ENCODE data around the gene MUC20.
"Not testable (repeated sequence)": the region's sequence is repeated elsewhere in the genome, so short reads cannot be mapped to it uniquely, and the experiment has no call there.

MUC20 gene

GRCh38 chr3:195729476-195730251, 8.9 kb downstream of the MUC20 start:
- no peak for DNase-seq (ENCODE audit: low read depth)

GRCh38 chr3:195731356-195731905, 10.7 kb downstream of the MUC20 start:
- no peak for DNase-seq (ENCODE audit: low read depth)

GRCh38 chr3:195732940-195733339, 12.2 kb downstream of the MUC20 start:
- no peak for DNase-seq (ENCODE audit: low read depth)

- DNase-seq (ENCODE audit: low read depth), result no peak
Observed at GRCh38 chr3:195735036-195735695, 14.4 kb downstream of the MUC20 start.

GRCh38 chr3:195736866-195737490, 16.2 kb downstream of the MUC20 start:
- DNase-seq (ENCODE audit: low read depth), result no peak

- DNase-seq (ENCODE audit: low read depth), result not testable (repeated sequence)
Observed at GRCh38 chr3:195737782-195738181, 17.0 kb downstream of the MUC20 start.

- DNase-seq (ENCODE audit: low read depth), result no peak
Observed at GRCh38 chr3:195738274-195739044, 17.7 kb downstream of the MUC20 start.

- no peak for DNase-seq (ENCODE audit: low read depth)
Observed at GRCh38 chr3:195739561-195740111, 18.9 kb downstream of the MUC20 start.

GRCh38 chr3:195744437-195744836, 23.7 kb downstream of the MUC20 start:
- DNase-seq (ENCODE audit: low read depth), result no peak

GRCh38 chr3:195746346-195746745, 25.6 kb downstream of the MUC20 start:
- no peak for DNase-seq (ENCODE audit: low read depth)

- no peak for DNase-seq (ENCODE audit: low read depth)
Observed at GRCh38 chr3:195746751-195747150, 26.0 kb downstream of the MUC20 start.

- no peak for DNase-seq (ENCODE audit: low read depth)
Observed at GRCh38 chr3:195748661-195749060, 27.9 kb downstream of the MUC20 start.

- DNase-seq (ENCODE audit: low read depth), result not testable (repeated sequence)
Observed at GRCh38 chr3:195749101-195749500, 28.3 kb downstream of the MUC20 start.

- no peak for DNase-seq (ENCODE audit: low read depth)
Observed at GRCh38 chr3:195750797-195751520, 30.2 kb downstream of the MUC20 start.

- no peak for DNase-seq (ENCODE audit: low read depth)
Observed at GRCh38 chr3:195751560-195751959, 30.8 kb downstream of the MUC20 start.

GRCh38 chr3:195752066-195752465, 31.3 kb downstream of the MUC20 start:
- no peak for DNase-seq (ENCODE audit: low read depth)

GRCh38 chr3:195752546-195753331, 32.0 kb downstream of the MUC20 start:
- DNase-seq (ENCODE audit: low read depth), result no peak

- no peak for DNase-seq (ENCODE audit: low read depth)
Observed at GRCh38 chr3:195753581-195753980, 32.8 kb downstream of the MUC20 start.

- no peak for DNase-seq (ENCODE audit: low read depth)
Observed at GRCh38 chr3:195754141-195754540, 33.4 kb downstream of the MUC20 start.

GRCh38 chr3:195754906-195755305, 34.1 kb downstream of the MUC20 start:
- DNase-seq (ENCODE audit: low read depth), result no peak

All from fibroblast of the conjunctiva (primary cell).